ENCODE data around the gene CDH11. TPM values are rescaled to one million over a fixed set of nuclear protein-coding genes. Genes with fewer than 3 reads are reported as not detected.

CDH11 gene
- total and polyA plus RNA-seq, 10 of the 15 experiments (the other 5 are each of a cell fraction or from before 2014, with no cell fraction given) = 0.31 to 9.7 (median 0.87) TPM

GRCh38 chr16:64962786-64963185 is 159.1 kb downstream of the CDH11 start:
- ChIA-PET SMC1A (ENCODE audit: uncharacterized antibody, unreplicated experiment) (no interaction called here), RAD21 (ENCODE audit: unreplicated experiment) (interaction anchor here (1.1 kb wide), 1 partner anchor 23 kb away, joined by 3 read pairs; no protein-coding TSS in a partner anchor), CTCF (no interaction called here), POLR2A (interaction anchor here (0.5 kb wide), 1 partner anchor 14 kb away, joined by 4 read pairs; no protein-coding TSS in a partner anchor)
- Histone ChIP-seq H2AFZ (ENCODE audit: control insufficient read depth, low read depth, low read length) (no peak overlapping the region), H3K4me1 (ENCODE audit: control insufficient read depth, insufficient read depth, low read length) (no peaks in the 10 kb centered on the region), H3K27ac (ENCODE audit: control insufficient read depth, insufficient read depth) (no peak overlapping the region), H4K20me1 (ENCODE audit: control insufficient read depth, insufficient read depth) (no peaks in the 10 kb centered on the region), H3K9me3 (replicated peaks; ENCODE audit: control insufficient read depth, insufficient read depth, low read length) (no peaks in the 10 kb centered on the region), H3K36me3 (ENCODE audit: control insufficient read depth in 2 of 2, insufficient read depth in 2 of 2, low read length in 1 of 2) (no peaks in the 10 kb centered on the region), H3K79me2 (ENCODE audit: control insufficient read depth, insufficient read depth, low read length) (no peaks in the 10 kb centered on the region), H3K9ac (ENCODE audit: control insufficient read depth, insufficient read depth, low read length) (no peak overlapping the region), H3K4me2 (ENCODE audit: control insufficient read depth, insufficient read depth) (no peak overlapping the region), H3K27me3 (replicated peaks in 1 of 2; ENCODE audit: control insufficient read depth in 2 of 2, insufficient read depth in 2 of 2, low read length in 1 of 2) (no peaks in the 10 kb centered on the region), H3K4me3 (no peak overlapping the region)
- intact Hi-C loops (cut with micrococcal nuclease; ENCODE audit: unreplicated experiment) = no loop called here
- BruUV-seq (replicated peaks) = no TSS peak
- ATAC-seq (no peak), DNase-seq (ENCODE audit: low read depth, low spot score) (no peak), FAIRE-seq (no peak)
- no peak for TF ChIP-seq SIN3A (IDR thresholded peaks at IDR 0.05; ENCODE audit: low read depth, low read length)
- in situ Hi-C loops (cut with MboI) = no loop called here
- 2% methylated on average over 2 of the region's 2 CpGs for WGBS (ENCODE audit: insufficient coverage, insufficient replicate concordance, low lambda C conversion rate, missing lambda C conversion rate)

- 2% methylated on average over 3 of the region's 3 CpGs for WGBS (ENCODE audit: insufficient coverage, insufficient replicate concordance, low lambda C conversion rate, missing lambda C conversion rate)
- intact Hi-C loops (cut with micrococcal nuclease; ENCODE audit: unreplicated experiment) (no loop called here), in situ Hi-C loops (cut with MboI) (no loop called here)
- Histone ChIP-seq H3K79me2 (ENCODE audit: control insufficient read depth, insufficient read depth, low read length) (no peaks in the 10 kb centered on the region), H3K9me3 (replicated peaks; ENCODE audit: control insufficient read depth, insufficient read depth, low read length) (no peaks in the 10 kb centered on the region), H3K27me3 (replicated peaks in 1 of 2; ENCODE audit: control insufficient read depth in 2 of 2, insufficient read depth in 2 of 2, low read length in 1 of 2) (no peaks in the 10 kb centered on the region), H3K4me3 (no peak overlapping the region), H4K20me1 (ENCODE audit: control insufficient read depth, insufficient read depth) (no peaks in the 10 kb centered on the region), H3K9ac (ENCODE audit: control insufficient read depth, insufficient read depth, low read length) (no peak overlapping the region), H3K4me1 (ENCODE audit: control insufficient read depth, insufficient read depth, low read length) (no peaks in the 10 kb centered on the region), H3K27ac (ENCODE audit: control insufficient read depth, insufficient read depth) (no peak overlapping the region), H2AFZ (ENCODE audit: control insufficient read depth, low read depth, low read length) (no peak overlapping the region), H3K36me3 (ENCODE audit: control insufficient read depth in 2 of 2, insufficient read depth in 2 of 2, low read length in 1 of 2) (no peaks in the 10 kb centered on the region), H3K4me2 (ENCODE audit: control insufficient read depth, insufficient read depth) (no peak overlapping the region)
- TF ChIP-seq TCF12 (IDR thresholded peaks at IDR 0.05; ENCODE audit: low read depth, low read length) = no peak
- TF ChIP-seq KAT2A (conservative IDR thresholded peaks at IDR 0.05; ENCODE audit: control insufficient read depth, low read depth, low read length) = no peak
- no peak for TF ChIP-seq STAT1 (conservative IDR thresholded peaks at IDR 0.05)
- no peak for TF ChIP-seq PBX3 (IDR thresholded peaks at IDR 0.05; ENCODE audit: insufficient replicate concordance, low read depth, low read length)
- TF ChIP-seq CBX5 (IDR thresholded peaks at IDR 0.05; ENCODE audit: low read depth) = no peak
- no peak for TF ChIP-seq TARDBP (IDR thresholded peaks at IDR 0.05; ENCODE audit: borderline replicate concordance)
- TF ChIP-seq HDGF (IDR thresholded peaks at IDR 0.05) = no peak
- no TSS peak for BruUV-seq (replicated peaks)
- no peak for ATAC-seq
- no peak for DNase-seq (ENCODE audit: low read depth, low spot score)
- ChIA-PET RAD21 (ENCODE audit: unreplicated experiment) (interaction anchor here (1.2 to 2.5 kb wide), 3 partner anchors 11 to 25 kb away, joined by 3 to 9 read pairs (median 3); no protein-coding TSS in a partner anchor), SMC1A (ENCODE audit: uncharacterized antibody, unreplicated experiment) (interaction anchor here (0.9 to 2.2 kb wide), 7 partner anchors 11 to 62 kb away, joined by 3 to 9 read pairs (median 3); no protein-coding TSS in a partner anchor), POLR2A (interaction anchor here (0.8 to 1.1 kb wide), 2 partner anchors 11 to 25 kb away, joined by 3 read pairs; no protein-coding TSS in a partner anchor), CTCF (interaction anchor here (1.3 to 2.3 kb wide), 3 partner anchors 8 to 28 kb away, joined by 4 to 7 read pairs (median 5); no protein-coding TSS in a partner anchor)
- no peak for FAIRE-seq
Observed at GRCh38 chr16:64957246-64957645, 164.6 kb downstream of the CDH11 start.

Measured in GM12878 (cell line).